ENCODE results near the gene MARCHF10.

MARCHF10 gene

GRCh38 chr17:62663304-62663703 is 144.8 kb downstream of the MARCHF10 start:
- Histone ChIP-seq H3K36me3 (ENCODE audit: control insufficient read depth, insufficient read depth, low read length) (no peaks in the 10 kb centered on the region), H3K27me3 (replicated peaks; ENCODE audit: control insufficient read depth, insufficient read depth, low read length) (no peaks in the 10 kb centered on the region), H3K4me3 (replicated peaks; ENCODE audit: low read depth, low read length) (no peak overlapping the region)
- no peak for TF ChIP-seq CTCF (IDR thresholded peaks at IDR 0.05; ENCODE audit: insufficient read depth, low read length, poor library complexity, severe bottlenecking)
- no peak for DNase-seq (ENCODE audit: extremely low read depth, insufficient read length)

GRCh38 chr17:62662855-62663254 is 145.3 kb downstream of the MARCHF10 start:
- Histone ChIP-seq H3K36me3 (ENCODE audit: control insufficient read depth, insufficient read depth, low read length) (no peaks in the 10 kb centered on the region), H3K4me3 (replicated peaks; ENCODE audit: low read depth, low read length) (no peak overlapping the region), H3K27me3 (replicated peaks; ENCODE audit: control insufficient read depth, insufficient read depth, low read length) (no peaks in the 10 kb centered on the region)
- DNase-seq (ENCODE audit: extremely low read depth, insufficient read length), result no peak
- TF ChIP-seq CTCF (IDR thresholded peaks at IDR 0.05; ENCODE audit: insufficient read depth, low read length, poor library complexity, severe bottlenecking), result no peak

- Histone ChIP-seq H3K36me3 (ENCODE audit: control insufficient read depth, insufficient read depth, low read length) (no peaks in the 10 kb centered on the region), H3K27me3 (replicated peaks; ENCODE audit: control insufficient read depth, insufficient read depth, low read length) (no peaks in the 10 kb centered on the region), H3K4me3 (replicated peaks; ENCODE audit: low read depth, low read length) (no peak overlapping the region)
- no peak for DNase-seq (ENCODE audit: extremely low read depth, insufficient read length)
- no peak for TF ChIP-seq CTCF (IDR thresholded peaks at IDR 0.05; ENCODE audit: insufficient read depth, low read length, poor library complexity, severe bottlenecking)
These were observed 146.8 kb downstream of the MARCHF10 start for GRCh38 chr17:62661337-62661736.

- no peak for DNase-seq (ENCODE audit: extremely low read depth, insufficient read length)
- no peak for TF ChIP-seq CTCF (IDR thresholded peaks at IDR 0.05; ENCODE audit: insufficient read depth, low read length, poor library complexity, severe bottlenecking)
- no peak overlapping the region for H3K4me3 ChIP-seq (replicated peaks; ENCODE audit: low read depth, low read length)
- no peaks in the 10 kb centered on the region for H3K36me3 ChIP-seq (ENCODE audit: control insufficient read depth, insufficient read depth, low read length)
- H3K27me3 ChIP-seq (replicated peaks; ENCODE audit: control insufficient read depth, insufficient read depth, low read length), result no peaks in the 10 kb centered on the region
These were observed 147.4 kb downstream of the MARCHF10 start for GRCh38 chr17:62660629-62661118.

- H3K36me3 ChIP-seq (ENCODE audit: control insufficient read depth, insufficient read depth, low read length), result no peaks in the 10 kb centered on the region
- no peaks in the 10 kb centered on the region for H3K27me3 ChIP-seq (replicated peaks; ENCODE audit: control insufficient read depth, insufficient read depth, low read length)
- no peak for DNase-seq (ENCODE audit: extremely low read depth, insufficient read length)
- no peak overlapping the region for H3K4me3 ChIP-seq (replicated peaks; ENCODE audit: low read depth, low read length)
- TF ChIP-seq CTCF (IDR thresholded peaks at IDR 0.05; ENCODE audit: insufficient read depth, low read length, poor library complexity, severe bottlenecking), result no peak
These were observed 149.8 kb downstream of the MARCHF10 start for GRCh38 chr17:62658136-62658920.
